Germinal center (tissue), 1 donor: ENCODE data around the gene IFT27.

Experiments used
- DNase-seq: peaks from one replicate; pipeline ENCODE4 v3.0.0; 2012; ENCODE audit warnings: mixed read lengths, low spot score

IFT27 gene

DNA sequence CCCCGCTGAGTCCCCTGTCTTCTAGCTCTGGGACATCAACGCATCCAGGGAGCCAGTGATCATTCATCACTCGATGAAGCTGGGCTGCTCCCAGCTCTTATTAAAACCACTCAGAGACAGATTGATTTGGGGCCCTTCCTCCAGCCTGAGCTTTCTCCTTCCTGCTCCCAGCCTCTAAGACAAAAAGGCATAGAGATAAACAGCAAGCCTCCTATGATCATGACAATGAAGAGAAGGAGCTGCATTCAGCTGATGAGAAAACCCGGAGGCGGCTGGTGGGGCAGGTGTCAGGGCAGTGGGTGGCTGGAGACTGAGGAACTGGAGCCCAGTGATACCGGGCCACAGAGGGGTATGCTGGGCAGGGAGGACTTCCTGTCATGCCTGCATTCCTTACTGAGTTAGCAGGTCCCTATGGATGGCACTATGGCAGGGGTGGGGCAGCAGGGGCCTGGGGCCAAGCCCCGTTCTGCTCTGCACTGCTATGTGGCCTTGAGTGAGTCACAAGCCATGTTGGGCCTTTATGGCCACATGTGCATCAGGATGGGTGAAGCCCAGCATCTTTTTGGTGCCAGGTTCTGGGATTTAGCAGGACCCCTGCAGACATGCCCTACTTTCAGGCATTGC is 20.7 kb upstream of the IFT27 start:
- DNase-seq, result no peak

DNA sequence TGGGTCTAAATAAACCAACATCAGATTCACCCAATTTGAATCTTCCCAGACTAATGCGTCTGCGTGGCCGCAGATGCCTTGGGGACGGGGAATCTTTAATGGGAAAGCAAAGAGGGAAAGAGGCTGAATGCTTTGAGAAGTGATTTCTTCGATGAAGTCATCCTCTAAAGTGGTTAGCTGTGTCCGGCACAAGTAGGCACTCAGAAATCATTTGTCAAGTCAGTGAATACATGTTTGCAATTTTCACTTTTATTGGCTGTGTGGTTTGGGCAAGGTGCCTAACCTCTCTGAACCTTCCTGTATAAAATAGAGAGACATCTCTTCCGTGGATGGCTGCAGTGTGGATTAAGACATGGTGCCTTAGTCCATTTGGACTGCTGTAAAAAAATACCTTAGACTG is 19.7 kb upstream of the IFT27 start:
- no peak for DNase-seq

DNA sequence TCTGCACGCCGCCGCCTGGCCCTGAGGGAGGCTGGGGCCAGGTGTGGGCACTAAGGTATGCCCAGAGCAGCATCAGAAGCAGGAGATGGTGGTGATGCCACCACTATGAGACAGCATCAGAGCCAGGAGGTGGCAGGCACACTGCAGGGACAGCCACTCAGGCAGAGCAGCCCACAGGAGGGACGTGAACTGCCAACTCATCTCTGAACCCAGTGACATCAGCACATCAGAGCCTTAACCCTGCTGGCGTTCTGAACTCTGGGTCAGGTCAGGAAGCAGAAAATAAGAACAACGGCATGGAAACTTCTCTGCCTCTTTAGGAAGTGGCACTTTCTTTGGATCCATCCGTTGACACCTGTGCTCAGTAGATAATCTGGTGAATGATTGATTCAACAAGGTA is 14.7 kb upstream of the IFT27 start:
- DNase-seq, result no peak

DNA sequence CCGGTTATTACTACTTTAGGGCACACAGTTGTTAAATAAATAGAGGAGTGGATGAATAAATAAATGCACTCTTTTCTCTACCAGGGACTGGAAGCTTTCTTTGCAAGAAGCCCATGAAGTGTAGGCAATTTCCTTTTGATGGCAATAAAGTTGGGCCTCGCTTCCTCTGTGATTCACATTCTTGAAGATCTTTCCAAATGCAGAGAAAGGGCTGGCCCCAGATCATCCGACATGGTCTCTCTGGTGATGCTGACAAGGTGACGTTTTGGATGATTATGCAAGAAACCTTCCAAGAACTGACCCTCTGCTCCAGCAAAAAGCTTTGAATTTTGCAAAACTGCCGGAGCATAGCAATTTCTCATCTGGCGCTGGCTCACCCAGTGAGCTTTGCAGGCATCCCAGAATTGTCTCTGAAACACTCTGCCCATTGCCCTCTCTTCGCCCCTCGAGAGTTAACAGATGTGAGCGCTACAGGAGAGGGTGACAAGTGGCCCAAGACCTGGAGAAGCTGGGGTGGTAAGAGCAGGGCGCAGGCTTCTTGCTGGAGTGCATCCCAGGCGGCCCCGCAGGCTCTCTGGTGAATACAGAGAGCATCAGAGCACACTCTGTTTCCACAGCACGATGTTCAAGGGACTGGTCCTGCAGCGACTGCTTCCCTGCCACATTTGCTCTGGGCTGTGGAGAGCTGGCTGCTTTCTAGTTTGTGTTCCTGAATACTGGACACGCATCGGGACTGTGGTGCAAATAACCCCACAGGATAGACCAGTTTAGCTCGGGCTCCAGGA is 11.5 kb upstream of the IFT27 start:
- no peak for DNase-seq

DNA sequence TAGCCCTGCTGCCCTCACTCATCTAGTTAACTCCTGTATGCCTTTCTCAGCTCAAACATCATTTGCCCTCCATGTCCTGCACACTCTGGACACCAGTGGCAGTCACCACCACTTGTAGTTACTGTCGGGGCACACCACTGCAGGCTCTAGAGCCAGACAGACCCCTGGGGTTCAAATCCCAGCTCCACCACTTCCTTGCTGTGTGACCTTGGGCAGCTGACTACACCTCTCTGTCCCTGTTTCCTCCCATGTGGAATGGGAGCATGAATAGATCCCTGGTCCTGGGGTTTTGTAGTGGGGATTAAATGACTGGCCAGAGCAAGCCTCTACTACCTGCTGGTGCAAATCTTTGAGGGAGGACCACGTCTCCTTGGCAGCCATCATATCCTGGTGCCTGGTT is 7.8 kb upstream of the IFT27 start:
- no peak for DNase-seq

DNA sequence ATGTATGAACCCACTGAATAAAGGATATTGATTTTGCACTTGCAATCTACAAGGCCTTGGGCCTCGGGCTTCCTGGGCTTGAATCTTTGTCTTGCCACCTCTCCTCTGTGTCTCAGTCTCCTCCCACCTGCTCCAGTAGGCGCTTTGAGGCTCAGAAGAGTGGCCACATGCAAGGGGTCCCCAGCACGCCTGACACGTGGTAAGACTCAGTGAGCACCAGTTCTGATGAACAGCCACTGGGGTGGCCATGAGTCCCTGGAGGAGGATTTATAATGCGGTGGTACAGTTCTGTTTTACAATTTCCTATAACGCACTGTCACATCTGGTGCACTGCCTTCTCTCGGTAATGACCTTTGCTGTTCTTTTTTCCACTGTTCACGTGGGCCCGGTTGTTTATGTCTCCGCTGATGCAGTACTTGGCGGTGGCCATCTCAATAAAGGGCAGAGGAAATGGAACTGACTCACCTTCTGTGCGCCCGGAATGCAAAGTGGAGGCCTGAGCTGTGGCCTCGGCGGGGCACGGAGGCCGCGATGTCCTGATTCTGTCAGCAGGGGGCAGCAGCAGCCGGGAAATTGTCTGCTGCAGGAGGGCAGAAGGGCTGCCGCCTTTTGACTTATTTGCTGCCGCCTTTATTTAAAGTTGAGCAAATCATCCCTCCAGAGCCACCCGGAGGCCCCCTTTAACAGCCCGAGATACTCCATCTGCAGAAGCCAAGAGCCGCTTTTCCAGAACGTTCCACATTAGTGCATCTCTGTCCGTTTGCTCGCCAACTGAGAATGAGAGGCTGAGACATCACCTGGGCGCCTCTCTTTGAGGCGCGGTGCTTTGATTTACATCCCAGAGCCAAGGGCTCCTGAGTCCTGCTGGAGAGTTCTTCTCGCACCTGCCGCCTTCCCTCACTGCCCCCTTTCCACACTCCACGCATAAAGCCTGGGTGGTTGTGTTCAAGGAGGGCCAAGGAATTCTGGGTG is 6.0 kb upstream of the IFT27 start:
- peak; percentile 89 for DNase-seq

DNA sequence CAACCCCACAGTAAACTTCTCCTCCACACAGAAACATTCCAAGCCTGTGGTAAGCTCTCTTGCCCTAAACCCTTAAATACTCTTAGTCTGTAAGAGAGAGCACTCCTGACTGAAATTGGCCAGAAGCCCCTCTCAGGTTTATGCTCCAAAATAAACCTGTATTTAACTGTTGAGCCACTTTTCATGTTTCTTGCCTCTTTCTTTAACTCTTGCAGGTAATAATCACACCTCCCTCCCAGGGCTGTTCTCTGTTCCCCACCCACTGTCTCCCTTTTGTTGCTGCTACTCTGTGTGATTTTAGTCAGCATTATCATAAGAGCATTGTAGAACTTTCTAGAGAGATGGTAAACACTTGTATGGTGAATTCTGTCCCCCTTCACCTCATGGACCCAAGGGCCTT is 2.1 kb upstream of the IFT27 start:
- DNase-seq, result no peak

DNA sequence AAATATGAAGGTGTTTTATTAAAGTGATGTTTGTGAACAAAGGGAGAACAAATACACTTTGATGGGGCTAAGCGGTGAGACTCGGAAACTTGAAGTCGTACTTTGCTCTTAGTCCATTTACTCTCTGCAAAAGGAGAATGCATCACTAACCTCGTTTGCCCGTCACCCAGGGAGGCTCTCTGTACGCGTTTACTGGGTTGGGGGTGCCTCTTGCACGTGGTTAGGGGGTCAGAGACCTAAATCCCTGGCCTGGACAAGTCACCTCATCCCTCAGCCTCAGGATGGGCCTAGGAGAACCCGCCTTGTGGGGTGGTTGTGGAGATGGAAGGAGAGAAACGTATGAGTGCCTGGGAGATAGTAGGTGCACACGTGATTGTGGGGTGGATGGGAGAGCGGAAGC is 803 bp upstream of the IFT27 start:
- DNase-seq, result no peak

DNA sequence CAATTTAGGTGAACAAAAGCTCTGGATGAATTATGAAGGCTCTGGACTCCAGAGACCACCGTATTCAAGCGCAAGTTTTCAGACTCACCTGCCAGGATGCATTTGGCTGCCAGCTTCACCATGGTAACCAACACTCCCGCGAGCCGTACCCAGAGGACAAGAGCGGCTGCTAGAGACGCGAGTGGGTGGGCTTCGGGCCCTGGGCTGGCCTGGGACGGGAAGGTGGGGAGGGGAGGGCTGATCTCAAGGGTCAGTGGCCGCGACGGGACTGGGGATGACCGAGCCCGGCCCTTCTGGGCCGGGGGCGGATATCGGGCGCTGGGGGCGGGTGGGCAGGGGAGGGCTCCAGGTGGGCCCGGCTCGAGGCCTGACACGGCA is 344 bp downstream of the IFT27 start:
- peak; percentile 38 for DNase-seq

DNA sequence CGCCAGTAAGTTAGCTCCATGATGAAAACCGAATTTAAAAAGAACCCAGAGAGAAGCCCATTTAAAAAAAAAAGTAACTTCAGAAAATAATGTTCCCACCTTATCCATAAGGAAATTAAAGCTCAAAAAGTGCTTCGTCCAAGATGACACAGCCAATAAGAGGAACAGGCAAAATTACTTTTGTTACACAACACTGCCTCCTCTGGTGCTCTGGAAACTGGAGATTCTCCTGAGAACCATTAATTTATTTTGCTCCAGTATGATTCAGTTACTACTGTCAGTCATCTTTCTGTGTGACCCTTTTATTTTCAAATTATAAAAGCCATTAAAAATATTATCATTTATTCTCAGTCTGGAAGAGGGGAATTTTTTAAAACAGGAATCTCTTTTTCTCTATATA is 2.0 kb downstream of the IFT27 start:
- no peak for DNase-seq

DNA sequence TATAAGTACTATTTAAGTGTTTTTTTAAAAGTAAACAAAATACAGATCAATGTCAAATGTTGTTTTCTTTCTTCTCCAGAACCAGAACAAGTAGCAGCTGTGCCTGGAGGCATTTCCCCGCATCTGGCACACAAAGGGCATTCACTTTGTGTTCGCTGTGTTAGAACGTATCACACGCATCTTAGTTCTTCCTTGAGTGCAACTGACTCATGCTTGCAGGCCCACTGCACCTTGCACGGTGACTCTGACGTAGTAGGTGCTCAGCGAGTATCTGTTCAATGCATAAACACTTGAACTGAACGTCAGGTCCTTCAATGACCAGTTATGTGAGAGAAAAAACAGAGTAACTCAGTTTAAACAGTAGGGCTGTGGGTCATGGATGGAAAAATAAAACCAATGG is 3.5 kb downstream of the IFT27 start:
- DNase-seq, result no peak

DNA sequence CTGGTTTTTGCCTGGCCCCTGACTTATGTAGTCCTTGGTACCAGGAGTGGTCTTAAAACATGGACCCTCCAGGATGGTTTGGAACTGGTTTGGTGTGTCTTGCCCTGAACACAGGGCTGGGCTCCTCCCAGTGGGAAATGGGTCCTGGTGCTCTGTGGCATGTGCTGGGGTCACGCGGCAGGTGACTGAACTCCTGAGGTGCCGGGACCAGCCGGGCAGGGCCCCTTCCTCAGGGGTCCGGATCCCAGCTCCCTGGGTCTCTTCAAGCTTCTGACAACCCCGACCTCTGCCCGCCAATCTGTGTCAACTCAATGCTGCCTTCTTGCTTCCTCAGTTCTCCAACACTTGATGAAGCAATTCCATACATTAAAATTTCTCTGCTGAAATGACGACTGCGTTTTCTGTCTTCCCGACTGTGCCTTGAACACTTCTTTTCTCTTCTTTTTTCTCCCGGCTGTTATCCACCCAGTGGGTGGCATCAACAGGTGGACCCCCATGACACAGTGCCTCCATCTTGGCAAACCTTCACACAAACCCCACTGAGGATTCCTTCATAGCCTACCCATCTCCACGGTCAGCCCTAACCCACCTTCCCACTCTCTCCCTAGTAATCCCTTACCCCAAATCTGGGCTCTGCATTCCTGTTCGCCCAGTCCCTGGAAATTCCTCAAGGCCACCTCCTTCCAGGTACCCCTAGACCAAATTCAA is 4.4 kb downstream of the IFT27 start:
- no peak for DNase-seq

DNA sequence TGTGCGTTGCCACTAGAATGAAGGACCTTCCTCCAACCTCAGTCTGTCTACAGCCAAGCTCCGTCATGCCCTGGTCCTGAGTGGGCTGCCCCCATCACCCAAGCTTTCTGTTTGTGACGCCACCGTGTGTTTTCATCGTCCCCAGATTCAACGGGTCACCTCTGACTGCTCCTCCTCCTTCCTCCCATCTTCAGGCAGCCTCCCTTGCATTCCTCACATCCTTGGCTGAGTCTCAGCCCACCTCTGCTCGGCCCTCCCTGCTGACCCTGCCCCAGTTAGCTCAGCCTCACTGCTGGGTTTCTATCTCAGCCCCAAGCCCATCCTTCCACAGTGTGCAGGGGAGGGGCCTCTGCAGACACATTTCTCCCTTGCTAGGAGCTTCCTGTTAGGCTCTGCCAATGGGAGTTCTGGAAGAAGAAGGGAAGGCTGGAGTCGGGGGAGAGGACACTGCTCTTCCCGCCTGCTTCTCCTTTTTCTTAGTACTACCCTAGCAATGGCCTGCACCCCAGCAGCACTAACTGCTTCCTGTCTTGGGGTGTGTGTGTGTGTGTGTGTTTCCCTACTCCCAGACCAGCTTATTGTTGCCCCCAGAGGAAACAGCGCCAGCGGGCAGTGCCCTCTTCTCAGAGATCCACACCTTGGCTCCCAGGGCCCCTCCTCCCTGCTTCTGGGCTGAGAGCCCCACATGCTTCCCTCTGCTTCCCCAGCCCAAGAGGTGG is 5.2 kb downstream of the IFT27 start:
- no peak for DNase-seq

DNA sequence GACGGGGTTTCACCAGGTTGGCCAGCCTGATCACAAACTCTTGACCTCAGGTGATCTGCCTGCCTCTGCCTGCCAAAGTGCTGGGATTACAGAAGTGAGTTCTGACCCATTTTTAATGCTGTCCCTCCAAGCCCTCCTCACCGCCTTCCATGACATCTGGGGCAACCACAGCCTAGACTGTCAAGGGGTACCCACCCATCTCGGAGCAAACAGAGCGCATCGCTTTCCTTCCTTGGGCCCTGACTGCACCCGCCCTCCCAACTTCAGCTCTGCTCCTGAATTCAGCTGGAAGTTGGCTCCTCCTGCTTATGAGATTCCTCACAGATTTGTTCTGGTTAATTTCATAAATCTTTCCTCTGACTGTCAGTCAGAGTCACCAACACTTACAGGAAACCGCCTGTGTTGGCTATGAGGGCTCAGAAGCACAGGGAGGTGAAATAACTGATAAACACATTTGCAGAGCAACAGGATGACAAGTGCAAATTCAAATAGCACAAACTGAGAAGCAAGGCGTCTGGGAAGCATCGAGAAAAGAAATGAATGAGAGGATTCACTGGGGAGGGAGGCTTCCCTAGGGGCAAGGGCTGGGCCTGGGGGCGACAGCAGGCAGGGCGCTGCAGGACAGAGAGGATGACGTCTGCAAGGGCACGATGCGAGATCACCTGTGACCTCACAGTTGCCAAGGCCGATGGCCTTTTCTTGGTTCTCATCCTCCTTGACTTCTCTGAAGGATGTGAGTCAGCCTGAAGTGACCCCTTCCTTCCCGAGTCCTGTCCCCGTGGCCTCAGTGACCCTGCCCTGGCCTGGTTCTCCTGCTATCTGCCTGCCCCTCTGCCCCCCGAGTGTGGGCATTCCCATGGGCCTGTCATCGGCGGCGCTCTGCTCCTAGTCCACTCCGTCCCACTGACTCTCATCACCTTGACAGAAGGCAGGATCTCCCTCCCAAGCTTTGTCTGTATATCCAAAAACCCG is 6.1 kb downstream of the IFT27 start:
- DNase-seq, result no peak

DNA sequence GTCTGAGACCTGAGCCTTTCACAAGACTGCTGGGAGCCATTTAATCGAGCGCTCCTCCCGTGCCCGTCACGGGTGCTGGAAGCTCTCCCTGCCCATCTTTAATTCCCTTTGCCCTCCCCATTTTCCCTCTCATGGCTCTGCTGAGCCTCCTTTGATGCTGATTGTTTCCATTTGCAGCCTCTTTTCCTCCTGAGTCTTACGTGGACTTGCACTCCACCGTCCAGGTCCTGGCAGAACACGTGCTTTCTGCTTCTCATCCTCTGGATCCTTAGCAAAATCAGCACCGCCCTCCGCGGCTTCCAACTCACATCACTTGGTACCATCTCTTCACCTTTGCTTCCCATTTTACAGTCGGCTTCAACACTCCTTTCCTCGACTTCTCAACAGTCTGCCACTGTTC is 7.3 kb downstream of the IFT27 start:
- no peak for DNase-seq

DNA sequence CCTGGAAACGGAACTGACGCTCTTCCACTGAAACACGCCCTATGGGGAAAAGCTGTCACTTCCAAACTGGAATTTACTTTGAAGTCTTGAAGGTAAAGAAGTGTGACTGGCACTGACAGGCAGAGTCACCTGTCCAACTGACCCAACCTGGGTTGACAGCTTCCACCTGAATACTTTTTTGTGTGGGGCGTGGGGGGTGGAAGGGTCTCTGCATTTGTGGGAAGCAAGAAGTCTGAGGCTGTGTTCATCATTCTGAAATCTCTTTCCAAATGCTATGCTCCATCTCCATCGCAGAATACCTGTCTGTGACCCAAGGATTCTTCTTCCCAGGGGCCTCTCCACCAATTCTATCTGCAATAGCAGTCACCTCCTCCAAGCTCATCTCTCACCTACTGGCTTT is 7.8 kb downstream of the IFT27 start:
- no peak for DNase-seq

DNA sequence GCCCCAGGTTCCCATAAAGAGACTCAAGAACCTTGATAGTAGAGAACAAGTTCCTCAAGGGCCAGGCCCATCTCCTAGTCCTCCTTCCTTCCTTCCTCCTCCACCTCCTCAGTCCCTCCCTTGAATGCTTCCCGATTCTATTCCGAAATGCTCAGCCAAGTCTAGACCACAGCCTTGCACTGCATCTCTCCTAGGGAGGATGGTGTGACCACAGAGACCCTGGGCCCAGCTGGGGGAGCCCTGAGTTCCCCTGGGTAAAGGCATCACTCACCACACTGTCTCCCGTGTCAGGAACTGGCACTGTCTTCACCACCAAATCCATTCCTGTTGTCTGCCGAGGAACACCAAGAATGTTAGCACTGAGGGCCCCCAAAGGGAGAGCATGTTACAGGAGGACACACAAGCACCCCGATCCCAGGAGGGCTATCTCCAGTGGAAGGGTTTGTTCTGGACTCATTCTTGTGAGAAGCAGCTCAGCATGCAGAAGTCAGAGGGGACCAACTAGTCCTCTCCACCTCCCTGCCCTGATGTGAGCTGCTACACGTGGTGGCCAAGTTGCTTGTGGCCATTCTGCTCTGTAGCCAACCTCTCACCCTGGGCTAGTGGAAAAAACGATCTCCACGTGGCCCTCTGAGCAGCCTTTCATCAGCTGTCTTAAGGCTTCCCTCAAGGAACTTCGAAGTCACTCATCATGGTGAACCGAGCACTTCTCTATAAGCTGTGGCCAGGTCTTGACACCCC is 8.7 kb downstream of the IFT27 start:
- DNase-seq, result no peak

DNA sequence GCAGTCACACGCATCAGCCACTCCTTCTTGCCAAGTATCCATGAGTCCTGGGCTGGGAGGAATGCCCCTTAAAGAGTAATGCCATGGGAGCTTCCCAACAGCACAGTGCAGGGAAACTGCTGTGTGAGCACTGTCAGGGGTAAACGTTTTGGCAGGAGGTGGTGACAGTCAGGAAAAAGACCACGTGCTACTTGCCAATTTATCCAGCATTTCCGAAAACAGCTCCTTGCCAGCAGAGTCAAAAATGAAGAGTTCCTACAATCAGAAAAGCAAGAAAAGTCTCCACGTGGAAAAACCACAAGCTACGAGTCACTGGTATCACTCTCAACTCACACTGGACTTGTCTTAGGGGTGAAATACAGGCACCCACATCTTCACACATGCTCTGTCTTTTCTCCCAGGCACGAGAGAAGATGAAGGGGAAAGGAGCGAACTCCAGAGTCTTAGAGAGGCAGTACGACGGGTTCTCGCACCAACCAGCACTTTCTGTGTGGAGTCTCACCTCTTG is 9.9 kb downstream of the IFT27 start:
- DNase-seq, result no peak
